ENCODE results near the gene PAF1. TPM values are rescaled to one million over a fixed set of nuclear protein-coding genes. Genes with fewer than 3 reads are reported as not detected.
A peak's percentile ranks its signal among the peaks of the same experiment; 100 is the strongest.
"Not testable (repeated sequence)": the region's sequence is repeated elsewhere in the genome, so short reads cannot be mapped to it uniquely, and the experiment has no call there.

Gene PAF1
- polyA plus RNA-seq, 3 donors, result 22.7 to 37.8 (median 25.2) TPM

DNA sequence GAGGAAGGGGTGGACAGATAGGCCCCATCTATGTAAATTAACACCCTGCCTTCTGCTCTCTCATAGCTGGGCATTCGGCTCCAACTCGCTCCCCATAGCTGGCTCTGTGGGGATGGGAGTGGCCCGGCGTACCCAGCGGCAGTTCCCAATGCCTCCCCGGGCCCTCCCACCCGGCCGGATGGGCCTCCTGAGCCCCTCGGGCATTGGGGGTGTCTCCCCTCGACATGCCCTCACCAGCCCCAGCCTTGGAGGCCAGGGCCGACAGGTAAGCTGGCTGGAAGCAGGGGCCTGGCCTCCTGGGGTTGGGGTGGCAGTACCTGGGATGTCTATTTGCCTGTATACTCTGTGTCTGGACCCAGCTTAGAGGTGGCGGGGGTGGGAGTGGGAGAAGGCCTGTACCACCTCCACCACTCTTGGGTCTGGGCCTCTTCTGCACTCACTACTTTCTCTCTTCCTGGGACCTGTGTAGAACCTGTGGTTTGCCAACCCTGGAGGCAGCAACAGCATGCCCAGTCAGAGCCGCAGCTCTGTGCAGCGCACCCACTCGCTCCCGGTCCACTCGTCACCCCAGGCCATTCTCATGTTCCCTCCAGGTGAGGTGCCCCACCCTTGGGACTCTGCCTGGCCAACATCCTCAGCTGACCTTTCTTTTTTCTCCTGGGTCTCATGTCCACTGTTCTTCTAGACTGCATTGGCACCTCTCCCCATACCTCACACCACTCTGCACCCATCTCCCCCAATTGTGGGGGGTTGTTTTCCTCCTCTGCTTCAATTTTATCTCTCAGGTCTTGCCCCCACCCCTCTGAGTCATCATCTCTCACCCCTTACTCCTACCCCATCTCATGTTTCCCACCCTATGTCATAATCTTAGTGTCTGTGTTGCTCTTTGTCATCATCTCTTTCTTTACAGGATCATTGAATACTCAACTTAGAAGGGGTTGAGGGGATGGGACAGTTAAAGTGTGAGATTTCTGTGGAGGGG, 10.1 kb downstream of the PAF1 start:
- Histone ChIP-seq H3K36me3 (replicated peaks in 1 of 2; ENCODE audit: control insufficient read depth in 1 of 2, insufficient read depth in 2 of 2, low read length in 2 of 2) (peaks cover 89 to 100% of the 10 kb centered on the region in 2 donors), H4K20me1 (ENCODE audit: insufficient read depth, low read length) (peaks cover 6% of the 10 kb centered on the region), H3K9me3 (replicated peaks in 1 of 2; ENCODE audit: control insufficient read depth in 1 of 2, insufficient read depth in 1 of 2, low read length in 2 of 2) (no peaks in the 10 kb centered on the region), H3K79me2 (ENCODE audit: insufficient read depth, low read length) (no peaks in the 10 kb centered on the region), H2AFZ (ENCODE audit: insufficient read depth, low read depth, low read length, poor library complexity, severe bottlenecking) (no peak overlapping the region), H3K4me1 (ENCODE audit: control insufficient read depth in 1 of 2, insufficient read depth in 2 of 2, low read length in 2 of 2) (no peaks in the 10 kb centered on the region), H3K27me3 (ENCODE audit: control insufficient read depth in 2 of 2, insufficient read depth in 2 of 2, low read length in 2 of 2) (no peaks in the 10 kb centered on the region), H3K4me2 (replicated peaks; ENCODE audit: extremely low read depth, low read length, poor library complexity, severe bottlenecking) (no peak overlapping the region), H3K9ac (ENCODE audit: insufficient read depth, low read length, poor library complexity, severe bottlenecking) (no peak overlapping the region), H3K4me3 (replicated peaks in 1 of 3; ENCODE audit: low read depth in 2 of 3, low read length in 3 of 3) (no peak overlapping the region), H3K27ac (ENCODE audit: low read depth in 1 of 2, low read length in 2 of 2) (no peak overlapping the region)
- Mint-ChIP-seq H3K4me1 (peaks cover 2% of the 10 kb centered on the region), H3K4me3 (no peak overlapping the region), H3K36me3 (peaks cover 92 to 94% of the 10 kb centered on the region in 2 donors), H3K9me3 (no peaks in the 10 kb centered on the region), H3K27ac (peak overlapping the region in 3 of 7 donors; percentile 14 to 67 (median 44)), H3K27me3 (ENCODE audit: low read depth in 3 of 3) (peaks cover 0 to 1% (median 0%) of the 10 kb centered on the region in 3 donors)
- intact Hi-C loops (cut with micrococcal nuclease), result loop anchor here in 1 of 2 donors (5.0 kb wide), 1 partner anchor 34 kb away; no protein-coding TSS in a partner anchor
- DNase-seq, result no peak
- WGBS (ENCODE audit: insufficient coverage), result 98% methylated on average over 5 of the region's 17 CpGs
- TF ChIP-seq, protein P1, sequence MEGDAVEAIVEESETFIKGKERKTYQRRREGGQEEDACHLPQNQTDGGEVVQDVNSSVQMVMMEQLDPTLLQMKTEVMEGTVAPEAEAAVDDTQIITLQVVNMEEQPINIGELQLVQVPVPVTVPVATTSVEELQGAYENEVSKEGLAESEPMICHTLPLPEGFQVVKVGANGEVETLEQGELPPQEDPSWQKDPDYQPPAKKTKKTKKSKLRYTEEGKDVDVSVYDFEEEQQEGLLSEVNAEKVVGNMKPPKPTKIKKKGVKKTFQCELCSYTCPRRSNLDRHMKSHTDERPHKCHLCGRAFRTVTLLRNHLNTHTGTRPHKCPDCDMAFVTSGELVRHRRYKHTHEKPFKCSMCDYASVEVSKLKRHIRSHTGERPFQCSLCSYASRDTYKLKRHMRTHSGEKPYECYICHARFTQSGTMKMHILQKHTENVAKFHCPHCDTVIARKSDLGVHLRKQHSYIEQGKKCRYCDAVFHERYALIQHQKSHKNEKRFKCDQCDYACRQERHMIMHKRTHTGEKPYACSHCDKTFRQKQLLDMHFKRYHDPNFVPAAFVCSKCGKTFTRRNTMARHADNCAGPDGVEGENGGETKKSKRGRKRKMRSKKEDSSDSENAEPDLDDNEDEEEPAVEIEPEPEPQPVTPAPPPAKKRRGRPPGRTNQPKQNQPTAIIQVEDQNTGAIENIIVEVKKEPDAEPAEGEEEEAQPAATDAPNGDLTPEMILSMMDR (IDR thresholded peaks at IDR 0.05), result no peak

DNA sequence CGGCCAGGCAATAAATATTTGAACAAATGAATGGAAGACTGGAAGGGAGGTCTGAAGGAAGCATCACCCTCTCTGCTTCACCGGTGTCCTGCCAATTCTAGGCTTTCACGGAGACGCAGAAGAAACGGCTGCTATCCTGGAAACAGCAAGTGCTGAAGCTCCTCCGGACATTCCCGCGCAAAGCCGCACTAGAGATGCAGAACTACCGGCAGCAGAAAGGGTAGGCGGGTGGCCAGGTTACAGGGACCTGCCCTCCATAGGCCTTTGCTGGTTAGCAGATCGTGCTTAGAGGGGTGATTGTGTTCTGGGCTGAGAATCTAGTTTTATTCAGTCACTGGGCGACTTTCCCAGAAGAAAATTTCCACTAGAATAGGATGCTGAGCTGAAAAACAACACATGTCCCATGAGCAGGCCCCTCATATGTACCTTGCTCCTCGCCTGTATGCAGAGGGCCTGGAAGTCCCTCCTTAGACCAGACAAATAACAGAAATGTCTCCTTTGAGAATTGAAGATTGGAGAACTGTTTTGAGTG, 11.0 kb downstream of the PAF1 start:
- no peaks in the 10 kb centered on the region for H3K27me3 ChIP-seq (ENCODE audit: control insufficient read depth in 2 of 2, insufficient read depth in 2 of 2, low read length in 2 of 2)
- Mint-ChIP-seq H3K27ac (peak overlapping the region in 1 of 7 donors; percentile 67), H3K36me3 (peaks cover 92 to 94% of the 10 kb centered on the region in 2 donors), H3K4me3 (no peak overlapping the region), H3K4me1 (no peaks in the 10 kb centered on the region), H3K9me3 (no peaks in the 10 kb centered on the region), H3K27me3 (ENCODE audit: low read depth in 3 of 3) (peaks cover 0 to 1% (median 0%) of the 10 kb centered on the region in 3 donors)
- H3K4me2 ChIP-seq (replicated peaks; ENCODE audit: extremely low read depth, low read length, poor library complexity, severe bottlenecking), result no peak overlapping the region
- TF ChIP-seq, protein P1 (IDR thresholded peaks at IDR 0.05), result no peak
- no peak overlapping the region for H2AFZ ChIP-seq (ENCODE audit: insufficient read depth, low read depth, low read length, poor library complexity, severe bottlenecking)
- H3K36me3 ChIP-seq (replicated peaks in 1 of 2; ENCODE audit: control insufficient read depth in 1 of 2, insufficient read depth in 2 of 2, low read length in 2 of 2), result peaks cover 89 to 100% of the 10 kb centered on the region in 2 donors
- no peaks in the 10 kb centered on the region for H3K9me3 ChIP-seq (replicated peaks in 1 of 2; ENCODE audit: control insufficient read depth in 1 of 2, insufficient read depth in 1 of 2, low read length in 2 of 2)
- H3K9ac ChIP-seq (ENCODE audit: insufficient read depth, low read length, poor library complexity, severe bottlenecking), result no peak overlapping the region
- H4K20me1 ChIP-seq (ENCODE audit: insufficient read depth, low read length), result no peaks in the 10 kb centered on the region
- intact Hi-C loops (cut with micrococcal nuclease), result loop anchor here in 1 of 2 donors (5.0 kb wide), 1 partner anchor 33 kb away; no protein-coding TSS in a partner anchor
- DNase-seq, result no peak
- H3K27ac ChIP-seq (ENCODE audit: low read depth in 1 of 2, low read length in 2 of 2), result no peak overlapping the region
- H3K4me1 ChIP-seq (ENCODE audit: control insufficient read depth in 1 of 2, insufficient read depth in 2 of 2, low read length in 2 of 2), result no peaks in the 10 kb centered on the region
- no peaks in the 10 kb centered on the region for H3K79me2 ChIP-seq (ENCODE audit: insufficient read depth, low read length)
- no peak overlapping the region for H3K4me3 ChIP-seq (replicated peaks in 1 of 3; ENCODE audit: low read depth in 2 of 3, low read length in 3 of 3)
- 96% methylated on average over 10 of the region's 14 CpGs for WGBS (ENCODE audit: insufficient coverage)

DNA sequence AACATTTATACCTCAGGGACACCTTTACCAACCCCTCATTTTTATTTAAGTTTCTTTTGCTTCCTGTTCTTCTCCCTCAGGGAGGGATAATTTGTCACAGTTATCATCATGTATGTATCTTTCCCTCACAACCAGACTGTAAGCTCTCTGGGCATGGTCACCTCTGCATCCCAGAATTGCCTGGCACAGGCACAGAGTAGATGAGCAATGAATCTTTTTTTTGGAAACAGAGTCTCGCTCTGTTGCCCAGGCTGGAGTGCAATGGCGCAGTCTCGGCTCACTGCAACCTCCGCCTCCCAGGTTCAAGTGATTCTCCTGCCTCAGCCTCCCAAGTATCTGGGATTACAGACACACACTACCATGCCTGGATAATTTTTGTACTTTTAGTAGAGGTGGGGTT, 11.5 kb downstream of the PAF1 start:
- H2AFZ ChIP-seq (ENCODE audit: insufficient read depth, low read depth, low read length, poor library complexity, severe bottlenecking); DNase-seq; H3K79me2 ChIP-seq (ENCODE audit: insufficient read depth, low read length); H3K27me3 ChIP-seq (ENCODE audit: control insufficient read depth in 2 of 2, insufficient read depth in 2 of 2, low read length in 2 of 2); H3K9me3 Mint-ChIP-seq; H3K27ac ChIP-seq (ENCODE audit: low read depth in 1 of 2, low read length in 2 of 2); H3K4me1 ChIP-seq (ENCODE audit: control insufficient read depth in 1 of 2, insufficient read depth in 2 of 2, low read length in 2 of 2); H3K4me2 ChIP-seq (replicated peaks; ENCODE audit: extremely low read depth, low read length, poor library complexity, severe bottlenecking); H3K9ac ChIP-seq (ENCODE audit: insufficient read depth, low read length, poor library complexity, severe bottlenecking); H3K4me3 ChIP-seq (replicated peaks in 1 of 3; ENCODE audit: low read depth in 2 of 3, low read length in 3 of 3); H4K20me1 ChIP-seq (ENCODE audit: insufficient read depth, low read length); H3K27me3 Mint-ChIP-seq (ENCODE audit: low read depth in 3 of 3); H3K4me3 Mint-ChIP-seq; H3K4me1 Mint-ChIP-seq; H3K9me3 ChIP-seq (replicated peaks in 1 of 2; ENCODE audit: control insufficient read depth in 1 of 2, insufficient read depth in 1 of 2, low read length in 2 of 2); intact Hi-C loops (cut with micrococcal nuclease): not testable (repeated sequence)
- WGBS (ENCODE audit: insufficient coverage), result 100% methylated on average over 1 of the region's 4 CpGs
- H3K36me3 Mint-ChIP-seq, result peaks cover 93 to 95% of the 10 kb centered on the region in 2 donors
- H3K36me3 ChIP-seq (replicated peaks in 1 of 2; ENCODE audit: control insufficient read depth in 1 of 2, insufficient read depth in 2 of 2, low read length in 2 of 2), result peaks cover 90 to 100% of the 10 kb centered on the region in 2 donors
- peak overlapping the region in 1 of 7 donors; percentile 4 for H3K27ac Mint-ChIP-seq
